ENCODE results near the gene CXCL9.
"Not testable (repeated sequence)": the region's sequence is repeated elsewhere in the genome, so short reads cannot be mapped to it uniquely, and the experiment has no call there.

The CXCL9 gene

GRCh38 chr4:76007089-76007862 lies at the start of gene CXCL9:
Gene CXCL9, minus strand, starts transcription at chr4:76007509. Its CDS starts 60 bp downstream, at chr4:76007449.
- no peak for DNase-seq

- no peak for DNase-seq
Measured at GRCh38 chr4:76055421-76055820, 48.1 kb upstream of the CXCL9 start.

GRCh38 chr4:76055016-76055415 lies 47.7 kb upstream of the CXCL9 start:
- DNase-seq = no peak

GRCh38 chr4:76053730-76054129 lies 46.4 kb upstream of the CXCL9 start:
- DNase-seq = no peak

GRCh38 chr4:76050560-76051050 lies 43.3 kb upstream of the CXCL9 start:
- not testable (repeated sequence) for DNase-seq

GRCh38 chr4:76049860-76050416 lies 42.6 kb upstream of the CXCL9 start:
- not testable (repeated sequence) for DNase-seq

GRCh38 chr4:76044686-76045085 lies 37.4 kb upstream of the CXCL9 start:
- DNase-seq = not testable (repeated sequence)

- DNase-seq = not testable (repeated sequence)
Measured at GRCh38 chr4:76043306-76043705, 36.0 kb upstream of the CXCL9 start.

GRCh38 chr4:76042241-76042998 lies 35.1 kb upstream of the CXCL9 start:
- not testable (repeated sequence) for DNase-seq

- DNase-seq = no peak
Measured at GRCh38 chr4:76036855-76037254, 29.5 kb upstream of the CXCL9 start.

- no peak for DNase-seq
Measured at GRCh38 chr4:76035799-76036380, 28.6 kb upstream of the CXCL9 start, which contains the start of gene CXCL11. Gene CXCL11, minus strand, starts transcription at chr4:76036070. Its CDS starts 83 bp downstream, at chr4:76035987.

GRCh38 chr4:76035141-76035540 lies 27.8 kb upstream of the CXCL9 start:
- no peak for DNase-seq

GRCh38 chr4:76029300-76029699 lies 22.0 kb upstream of the CXCL9 start:
- DNase-seq = no peak

- no peak for DNase-seq
Measured at GRCh38 chr4:76028350-76028765, 21.0 kb upstream of the CXCL9 start.

GRCh38 chr4:76024065-76024464 lies 16.8 kb upstream of the CXCL9 start:
- no peak for DNase-seq

- no peak for DNase-seq
Measured at GRCh38 chr4:76023389-76023788, 16.1 kb upstream of the CXCL9 start, which contains the start of gene CXCL10. Gene CXCL10, minus strand, starts transcription at chr4:76023497. Its CDS starts 66 bp downstream, at chr4:76023431.

- no peak for DNase-seq
Measured at GRCh38 chr4:76022677-76023076, 15.4 kb upstream of the CXCL9 start.

- no peak for DNase-seq
Measured at GRCh38 chr4:76022031-76022430, 14.7 kb upstream of the CXCL9 start.

- no peak for DNase-seq
Measured at GRCh38 chr4:76017056-76017686, 9.9 kb upstream of the CXCL9 start.

GRCh38 chr4:76016393-76016792 lies 9.1 kb upstream of the CXCL9 start:
- no peak for DNase-seq

GRCh38 chr4:76013540-76013939 lies 6.2 kb upstream of the CXCL9 start:
- no peak for DNase-seq

GRCh38 chr4:76012388-76012801 lies 5.1 kb upstream of the CXCL9 start:
- DNase-seq = no peak

Data from CD4-positive, alpha-beta T cell treated with Interleukin-15 for 1 hour (primary cell).